Parathyroid adenoma (tissue), 2 donors: ENCODE measurements around the gene RCAN1.
A peak's percentile ranks its signal among the peaks of the same experiment; 100 is the strongest.

Experiments
- H2AFZ ChIP-seq: fragments of 300-600 bp; sonication (generic); one replicate; pipeline ENCODE4 v1.7.0; 2017; ENCODE audit warnings: antibody characterized with exemption, mild to moderate bottlenecking
- H3K27ac ChIP-seq: fragments of 300-600 bp; sonication (generic); one replicate; pipeline ENCODE4 v1.7.0; 2017
- H3K27me3 ChIP-seq: fragments of 300-600 bp; sonication (generic); one replicate; pipeline ENCODE4 v1.7.0; 2017; ENCODE audit warnings: low read length; ENCODE audit not compliant: control insufficient read depth, insufficient read depth
- H3K36me3 ChIP-seq: fragments of 300-600 bp; sonication (generic); one replicate; pipeline ENCODE4 v1.7.0; 2017; ENCODE audit warnings: low read length; ENCODE audit not compliant: control insufficient read depth, insufficient read depth
- H3K4me1 ChIP-seq: fragments of 300-600 bp; sonication (generic); one replicate; pipeline ENCODE4 v1.7.0; 2017; ENCODE audit warnings: control low read depth
- H3K4me2 ChIP-seq: fragments of 300-600 bp; sonication (generic); one replicate; pipeline ENCODE4 v1.7.0; 2017; ENCODE audit warnings: low read length
- H3K4me3 ChIP-seq: fragments of 300-600 bp; sonication (generic); one replicate; pipeline ENCODE4 v1.7.0; 2017; ENCODE audit warnings: low read depth, low read length
- H3K79me2 ChIP-seq: fragments of 300-600 bp; sonication (generic); one replicate; pipeline ENCODE4 v1.7.0; 2017; ENCODE audit warnings: control low read depth
- H3K9ac ChIP-seq: fragments of 300-600 bp; sonication (generic); one replicate; pipeline ENCODE4 v1.7.0; 2017; ENCODE audit warnings: mild to moderate bottlenecking
- H3K9me3 ChIP-seq: fragments of 300-600 bp; sonication (generic); one replicate; pipeline ENCODE4 v1.7.0; 2017; ENCODE audit warnings: low read length; ENCODE audit not compliant: control insufficient read depth
- CTCF ChIP-seq: fragments of 300-600 bp; sonication (generic); IDR thresholded peaks from one replicate; pipeline ENCODE4 v1.7.0; 2017; ENCODE audit warnings: antibody characterized with exemption, mild to moderate bottlenecking
- donor health status: primary hyperparathyroidism.

Gene RCAN1

DNA sequence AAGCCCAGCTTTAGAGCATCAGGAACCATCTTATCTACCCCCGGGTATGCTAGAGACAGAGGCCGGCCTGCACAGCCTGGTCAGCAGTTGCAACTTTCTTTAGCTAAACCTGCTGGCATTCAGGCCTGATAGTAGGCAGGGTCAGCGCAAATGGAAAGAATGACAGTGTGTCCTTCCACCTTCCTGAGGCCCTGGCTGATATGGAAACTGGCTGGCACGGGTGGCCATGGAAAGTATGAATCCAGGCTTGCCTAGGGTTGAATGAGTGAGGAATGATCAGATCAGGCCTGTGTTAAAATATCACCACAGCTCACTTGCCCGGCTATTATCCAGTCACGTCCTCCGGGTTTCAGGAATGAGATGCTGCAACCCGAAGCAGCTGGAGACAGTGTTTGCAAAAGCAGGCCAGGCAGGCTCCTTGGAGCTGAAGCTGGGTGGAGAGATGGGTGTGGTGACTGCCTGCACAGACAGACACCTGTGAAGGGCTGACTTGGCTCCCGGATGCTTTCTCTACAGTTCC, 34.7 kb downstream of the RCAN1 start:
- H3K9ac ChIP-seq, result no peak overlapping the region
- no peaks in the 10 kb centered on the region for H3K36me3 ChIP-seq
- no peaks in the 10 kb centered on the region for H3K27me3 ChIP-seq
- no peak for TF ChIP-seq CTCF
- peaks cover 12% of the 10 kb centered on the region for H3K4me1 ChIP-seq
- H3K4me3 ChIP-seq, result no peak overlapping the region
- no peaks in the 10 kb centered on the region for H3K9me3 ChIP-seq
- no peak overlapping the region for H3K4me2 ChIP-seq
- H2AFZ ChIP-seq, result peak overlapping the region; percentile 42
- peak overlapping the region; percentile 71 for H3K27ac ChIP-seq
- H3K79me2 ChIP-seq, result peaks cover 9% of the 10 kb centered on the region

DNA sequence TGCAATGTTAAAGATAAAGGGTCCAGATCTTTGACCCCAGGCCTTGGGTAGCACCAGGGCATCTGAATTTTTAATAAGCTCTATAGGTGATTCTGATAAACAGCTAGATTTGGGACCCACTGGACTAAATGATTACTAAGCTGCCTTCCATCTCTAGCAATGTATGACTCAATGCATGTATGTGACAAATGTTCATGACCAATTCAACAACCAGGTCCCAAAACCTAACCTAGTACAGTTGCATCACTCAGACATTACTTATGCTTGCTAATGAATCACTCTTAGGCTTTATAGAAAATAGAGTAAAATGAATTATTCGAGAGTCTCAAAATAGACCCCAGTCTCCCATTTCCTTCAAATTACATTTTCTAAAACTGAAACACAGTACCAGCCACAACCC, 35.5 kb downstream of the RCAN1 start:
- Histone ChIP-seq H3K36me3 (no peaks in the 10 kb centered on the region), H3K4me1 (peaks cover 8% of the 10 kb centered on the region), H3K4me3 (no peak overlapping the region), H3K79me2 (peaks cover 9% of the 10 kb centered on the region), H3K27ac (peak overlapping the region; percentile 71), H3K27me3 (no peaks in the 10 kb centered on the region), H3K4me2 (no peak overlapping the region), H2AFZ (no peak overlapping the region), H3K9me3 (no peaks in the 10 kb centered on the region), H3K9ac (no peak overlapping the region)
- no peak for TF ChIP-seq CTCF

GRCh38 chr21:34576041-34576511, 38.8 kb downstream of the RCAN1 start:
- Histone ChIP-seq H3K9ac (no peak overlapping the region), H3K36me3 (no peaks in the 10 kb centered on the region), H3K4me1 (peaks cover 2% of the 10 kb centered on the region)

GRCh38 chr21:34574601-34575529, 40.0 kb downstream of the RCAN1 start:
- Histone ChIP-seq H3K27me3 (no peaks in the 10 kb centered on the region), H3K4me3 (no peak overlapping the region), H3K4me2 (no peak overlapping the region), H3K9me3 (no peaks in the 10 kb centered on the region), H2AFZ (no peak overlapping the region), H3K9ac (no peak overlapping the region), H3K79me2 (peaks cover 2% of the 10 kb centered on the region), H3K36me3 (no peaks in the 10 kb centered on the region), H3K4me1 (peaks cover 2% of the 10 kb centered on the region), H3K27ac (no peak overlapping the region)
- TF ChIP-seq CTCF, result no peak

More at GRCh38 chr21:34576041-34576511, 38.8 kb downstream of the RCAN1 start:
- no peaks in the 10 kb centered on the region for H3K9me3 ChIP-seq
- no peak overlapping the region for H3K4me3 ChIP-seq
- H3K79me2 ChIP-seq, result peaks cover 2% of the 10 kb centered on the region
- H3K4me2 ChIP-seq, result no peak overlapping the region
- no peak overlapping the region for H2AFZ ChIP-seq
- no peak for TF ChIP-seq CTCF
- H3K27ac ChIP-seq, result no peak overlapping the region
- H3K27me3 ChIP-seq, result no peaks in the 10 kb centered on the region
